GM23248 (cell line): ENCODE results near the gene PRKAR1B. TPM values are rescaled to one million over a fixed set of nuclear protein-coding genes. Genes with fewer than 3 reads are reported as not detected.
"Not testable (repeated sequence)": the region's sequence is repeated elsewhere in the genome, so short reads cannot be mapped to it uniquely, and the experiment has no call there.

Source experiments
- DNase-seq: peaks from one replicate; pipeline ENCODE4 v3.0.0-alpha.2; 2015
- H2AFZ ChIP-seq: fragments of 200-600 bp; sonication (generic); 2 replicates; pipeline ENCODE4 v1.6.1; 2016; ENCODE audit warnings: antibody characterized with exemption
- H3F3A ChIP-seq: fragments of 200-600 bp; sonication (generic); 2 replicates; pipeline ENCODE4 v1.6.1; 2016; ENCODE audit warnings: mild to moderate bottlenecking, antibody characterized with exemption, mixed run types; ENCODE audit not compliant: insufficient read depth
- H3K27ac ChIP-seq: fragments of 200-600 bp; sonication (generic); 2 replicates; pipeline ENCODE4 v1.5.1; 2016; ENCODE audit warnings: mild to moderate bottlenecking
- H3K27me3 ChIP-seq: fragments of 200-600 bp; sonication (generic); replicated peaks from 2 replicates; pipeline ENCODE4 v1.6.1; 2016; ENCODE audit warnings: mild to moderate bottlenecking; ENCODE audit not compliant: insufficient read depth
- H3K36me3 ChIP-seq: fragments of 200-600 bp; sonication (generic); 2 replicates; pipeline ENCODE4 v1.6.1; 2016; ENCODE audit warnings: low read depth, mild to moderate bottlenecking
- H3K4me1 ChIP-seq: fragments of 200-600 bp; sonication (generic); 2 replicates; pipeline ENCODE4 v1.6.1; 2016; ENCODE audit warnings: mild to moderate bottlenecking; ENCODE audit not compliant: insufficient read depth
- H3K4me2 ChIP-seq: fragments of 200-600 bp; sonication (generic); one replicate; pipeline ENCODE4 v1.6.1; 2016; ENCODE audit warnings: mild to moderate bottlenecking; ENCODE audit not compliant: unreplicated experiment
- H3K4me3 ChIP-seq: fragments of 200-600 bp; sonication (generic); 2 replicates; pipeline ENCODE4 v1.5.1; 2016; ENCODE audit warnings: mild to moderate bottlenecking
- H3K79me2 ChIP-seq: fragments of 200-600 bp; sonication (generic); 2 replicates; pipeline ENCODE4 v1.6.1; 2016; ENCODE audit warnings: mild to moderate bottlenecking; ENCODE audit not compliant: insufficient read depth
- H3K9ac ChIP-seq: fragments of 200-600 bp; sonication (generic); 2 replicates; pipeline ENCODE4 v1.6.1; 2016; ENCODE audit warnings: mild to moderate bottlenecking
- H3K9me2 ChIP-seq: fragments of 200-600 bp; sonication (generic); 2 replicates; pipeline ENCODE4 v1.6.1; 2016; ENCODE audit warnings: mixed run types, mild to moderate bottlenecking, moderate library complexity; ENCODE audit not compliant: insufficient read depth
- H3K9me3 ChIP-seq: fragments of 200-600 bp; sonication (generic); one replicate; pipeline ENCODE4 v1.6.1; 2017; ENCODE audit warnings: low read depth
- H4K20me1 ChIP-seq: fragments of 200-600 bp; sonication (generic); 2 replicates; pipeline ENCODE4 v1.6.0; 2016; ENCODE audit not compliant: insufficient read depth
- EZH2 ChIP-seq: fragments of 200-600 bp; sonication (generic); IDR thresholded peaks from 2 replicates; pipeline ENCODE4 v1.6.1; 2018; ENCODE audit warnings: antibody characterized with exemption, mild to moderate bottlenecking; ENCODE audit not compliant: insufficient read depth, poor library complexity, severe bottlenecking
- EZH2phosphoT487 ChIP-seq: fragments of 200-600 bp; sonication (generic); IDR thresholded peaks from 2 replicates; pipeline ENCODE4 v1.6.1; 2018; ENCODE audit warnings: antibody characterized with exemption, moderate library complexity, mild to moderate bottlenecking, low read depth; ENCODE audit not compliant: insufficient read depth
- WGBS, 2 experiments: methylation state at CpG; one replicate each; pipeline ENCODE4 v1.1.6; 2015 to 2017; ENCODE audit warnings: low lambda C conversion rate in 2 of 2, low coverage in 1 of 2; ENCODE audit errors: missing lambda C conversion rate in 2 of 2; 5-methylcytosine and 5-hydroxymethylcytosine counted together
- in situ Hi-C: fragments of 300-500 bp; cut with MboI; formaldehyde crosslinking; loops from 2 replicates; pipeline ENCODE4 v1.15.0; 2020
- polyA plus RNA-seq: library from polyadenylated mRNA; unstranded; fragments of >200 nt; fragmentation: Nextera tagmentation; extraction: Ambion mirVana; gene quantifications from 2 replicates; pipeline ENCODE4 v1.2.1, GENCODE V29; 2016
- total RNA-seq: library from RNA; depleted of rRNA; stranded (reverse); fragments of >200 nt; shearing (Covaris generic); gene quantifications from 2 replicates; pipeline ENCODE4 v1.2.3, GENCODE V29; 2014

The PRKAR1B gene
- total and polyA plus RNA-seq, 2 experiments from 2014 or later = 10.2 to 12.9 TPM

DNA sequence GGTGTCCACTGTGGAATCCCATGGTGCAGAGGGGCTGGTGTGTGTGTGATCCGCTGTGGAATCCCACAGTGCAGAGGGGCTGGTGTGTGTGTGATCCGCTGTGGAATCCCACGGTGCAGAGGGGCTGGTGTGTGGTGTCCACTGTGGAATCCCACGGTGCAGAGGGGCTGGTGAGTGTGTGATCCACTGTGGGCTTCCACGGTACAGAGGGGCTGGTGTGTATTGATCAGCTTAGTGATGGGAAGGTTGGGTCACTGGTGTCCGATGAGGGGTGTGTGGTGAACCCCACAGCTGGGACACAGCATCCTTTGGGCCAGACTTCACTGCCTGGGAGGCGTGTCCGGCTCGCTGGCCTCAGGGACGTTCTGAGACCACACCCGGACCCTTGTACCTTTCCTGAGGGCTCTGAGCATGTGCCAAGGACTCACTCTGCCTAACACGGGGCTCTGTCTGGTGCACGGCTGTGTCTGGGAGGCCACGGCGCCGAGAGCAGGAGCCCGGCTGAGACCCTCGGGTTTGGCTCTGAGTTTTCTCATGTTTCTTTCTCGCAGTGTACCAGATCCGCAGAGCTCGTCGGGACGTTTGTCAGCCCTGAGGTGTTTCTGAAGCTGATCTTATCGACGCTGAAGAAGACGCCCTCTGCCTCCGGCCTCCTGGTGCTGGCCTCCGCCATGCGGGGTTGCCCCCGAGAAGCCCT, 29.3 kb upstream of the PRKAR1B start:
- TF ChIP-seq EZH2phosphoT487 = no peak
- TF ChIP-seq EZH2 = no peak
- Histone ChIP-seq H3K36me3 (peaks cover 10% of the 10 kb centered on the region; the same call in 1 of the 2 replicates), H3K27ac (no peak overlapping the region), H3K4me3 (no peak overlapping the region), H2AFZ (no peak overlapping the region), H4K20me1 (no peaks in the 10 kb centered on the region), H3F3A (no peaks in the 10 kb centered on the region), H3K4me2 (no peak overlapping the region), H3K9ac (no peak overlapping the region), H3K79me2 (no peaks in the 10 kb centered on the region), H3K9me2 (no peaks in the 10 kb centered on the region), H3K27me3 (no peaks in the 10 kb centered on the region), H3K4me1 (no peaks in the 10 kb centered on the region), H3K9me3 (no peaks in the 10 kb centered on the region)
- in situ Hi-C loops = no loop called here
- DNase-seq = no peak
- WGBS, 2 experiments = 94 to 95% methylated on average over 27 to 30 of the region's 30 CpGs

DNA sequence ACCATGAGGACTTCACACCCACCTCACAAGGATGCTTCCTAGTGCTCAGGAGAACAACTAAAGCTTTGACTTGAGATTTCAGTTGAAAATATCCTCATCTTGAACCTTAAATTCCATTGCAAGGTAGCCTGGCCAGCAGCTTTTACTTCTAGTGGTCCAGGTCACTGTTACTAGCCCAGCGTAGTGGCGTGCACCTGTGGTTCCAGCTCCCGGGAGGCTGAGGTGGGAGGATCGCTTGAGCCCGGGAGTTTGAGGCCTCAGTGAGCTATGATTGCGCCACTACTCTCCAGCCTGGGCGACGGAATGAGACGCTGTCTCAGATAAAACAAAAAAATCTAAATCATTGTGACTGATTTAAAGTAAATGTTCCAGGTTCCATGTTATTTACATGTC, 28.3 kb upstream of the PRKAR1B start:
- H3K36me3 ChIP-seq = peaks cover 10% of the 10 kb centered on the region; the same call in 1 of the 2 replicates
- TF ChIP-seq EZH2 (no peak), EZH2phosphoT487 (no peak)
- 84 to 87% methylated on average over 9 of the region's 9 CpGs for WGBS, 2 experiments
- no peak overlapping the region for H3K4me2 ChIP-seq
- no peaks in the 10 kb centered on the region for H4K20me1 ChIP-seq
- no peaks in the 10 kb centered on the region for H3F3A ChIP-seq
- H3K27me3 ChIP-seq = no peaks in the 10 kb centered on the region
- DNase-seq = no peak
- H3K27ac ChIP-seq = no peak overlapping the region
- H3K9me3 ChIP-seq = no peaks in the 10 kb centered on the region
- no peak overlapping the region for H3K9ac ChIP-seq
- no peaks in the 10 kb centered on the region for H3K79me2 ChIP-seq
- no peaks in the 10 kb centered on the region for H3K4me1 ChIP-seq
- H3K4me3 ChIP-seq = no peak overlapping the region
- no peaks in the 10 kb centered on the region for H3K9me2 ChIP-seq
- in situ Hi-C loops = no loop called here
- no peak overlapping the region for H2AFZ ChIP-seq

DNA sequence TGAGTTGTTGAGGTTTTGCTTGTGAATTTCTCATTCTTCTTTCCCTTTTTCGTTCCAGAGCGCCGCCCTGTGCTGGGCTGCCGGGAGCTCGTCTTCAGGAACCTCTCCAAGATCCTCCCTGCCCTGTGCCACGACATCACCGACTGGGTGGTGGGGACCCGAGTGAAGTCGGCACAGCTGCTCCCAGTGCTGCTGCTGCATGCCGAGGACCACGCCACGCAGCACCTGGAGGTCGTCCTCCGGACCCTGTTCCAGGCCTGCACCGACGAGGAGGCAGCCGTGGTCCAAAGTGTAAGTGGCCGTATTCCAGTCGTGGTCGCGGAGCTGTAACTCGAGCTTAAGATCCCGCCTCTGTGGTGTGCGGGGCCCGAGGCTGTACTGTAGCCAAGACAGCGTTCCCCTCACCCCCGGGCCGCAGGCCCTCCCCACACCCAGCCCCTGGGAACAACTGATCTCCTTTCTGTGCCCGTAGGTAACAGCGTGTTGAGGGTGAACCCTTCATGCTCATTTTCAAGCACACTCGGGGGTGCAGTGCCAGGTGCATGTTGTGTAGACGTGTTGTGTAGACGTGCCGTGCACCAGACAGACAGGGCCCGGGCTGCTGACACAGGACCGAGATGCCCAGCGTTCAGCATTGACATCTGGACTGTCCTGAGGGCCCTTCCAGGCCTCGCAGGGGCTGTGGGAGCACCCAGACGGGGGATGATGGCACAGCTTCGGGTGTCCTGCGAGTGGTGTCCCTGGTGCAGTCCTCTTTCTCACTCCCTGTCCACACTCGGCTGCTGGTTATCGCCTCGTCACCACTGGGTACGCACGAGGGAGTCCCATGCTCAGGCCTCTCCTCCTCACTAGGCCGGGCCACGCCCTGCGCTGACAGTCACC, 27.7 kb upstream of the PRKAR1B start:
- DNase-seq = no peak
- no peak overlapping the region for H3K4me3 ChIP-seq
- no peak overlapping the region for H3K27ac ChIP-seq
- H3K4me1 ChIP-seq = no peaks in the 10 kb centered on the region
- H3K9me2 ChIP-seq = no peaks in the 10 kb centered on the region
- H4K20me1 ChIP-seq = no peaks in the 10 kb centered on the region
- WGBS, 2 experiments = 95 to 96% methylated on average over 38 to 49 of the region's 49 CpGs
- no peak overlapping the region for H3K9ac ChIP-seq
- in situ Hi-C loops = no loop called here
- no peak overlapping the region for H3K4me2 ChIP-seq
- TF ChIP-seq EZH2 (no peak), EZH2phosphoT487 (no peak)
- no peaks in the 10 kb centered on the region for H3K9me3 ChIP-seq
- H3K27me3 ChIP-seq = no peaks in the 10 kb centered on the region
- H3K79me2 ChIP-seq = 0 out of 2 replicates have a peak, but pooled peaks cover 4% of the 10 kb centered on the region
- H3K36me3 ChIP-seq = peaks cover 10% of the 10 kb centered on the region; the same call in 1 of the 2 replicates
- no peak overlapping the region for H2AFZ ChIP-seq
- H3F3A ChIP-seq = no peaks in the 10 kb centered on the region

DNA sequence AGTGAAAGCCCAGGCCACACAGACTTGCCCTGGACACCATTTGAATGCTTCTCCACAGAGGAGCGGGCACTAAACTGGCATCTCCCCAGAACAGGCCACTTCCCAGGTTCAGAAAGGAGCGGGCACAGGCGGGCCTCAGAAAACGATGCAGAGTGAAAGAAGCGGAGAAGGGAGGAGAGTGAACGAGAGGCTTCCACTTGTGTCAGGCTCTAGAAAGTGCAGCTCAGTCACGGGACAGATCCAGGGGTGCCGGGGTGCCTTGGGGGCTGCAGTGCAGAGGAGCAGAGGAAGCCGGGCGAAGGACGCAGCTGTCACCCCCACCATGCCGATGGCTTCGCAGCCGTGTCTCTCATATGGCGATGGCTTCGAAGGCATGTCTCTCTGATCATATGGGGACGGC, 26.1 kb upstream of the PRKAR1B start:
- Histone ChIP-seq H3K4me2 (no peak overlapping the region), H3F3A (no peaks in the 10 kb centered on the region), H3K36me3 (peaks cover 10% of the 10 kb centered on the region; the same call in 1 of the 2 replicates), H2AFZ (no peak overlapping the region), H3K27ac (no peak overlapping the region), H3K9me3 (no peaks in the 10 kb centered on the region), H3K27me3 (no peaks in the 10 kb centered on the region), H3K79me2 (peaks cover 10% of the 10 kb centered on the region; the same call in 1 of the 2 replicates), H3K4me3 (no peak overlapping the region), H3K9me2 (no peaks in the 10 kb centered on the region), H3K9ac (no peak overlapping the region), H4K20me1 (no peaks in the 10 kb centered on the region), H3K4me1 (no peaks in the 10 kb centered on the region)
- WGBS, 2 experiments = 93 to 97% methylated on average over 17 of the region's 17 CpGs
- DNase-seq = no peak
- in situ Hi-C loops = no loop called here
- TF ChIP-seq EZH2phosphoT487 = no peak
- no peak for TF ChIP-seq EZH2

DNA sequence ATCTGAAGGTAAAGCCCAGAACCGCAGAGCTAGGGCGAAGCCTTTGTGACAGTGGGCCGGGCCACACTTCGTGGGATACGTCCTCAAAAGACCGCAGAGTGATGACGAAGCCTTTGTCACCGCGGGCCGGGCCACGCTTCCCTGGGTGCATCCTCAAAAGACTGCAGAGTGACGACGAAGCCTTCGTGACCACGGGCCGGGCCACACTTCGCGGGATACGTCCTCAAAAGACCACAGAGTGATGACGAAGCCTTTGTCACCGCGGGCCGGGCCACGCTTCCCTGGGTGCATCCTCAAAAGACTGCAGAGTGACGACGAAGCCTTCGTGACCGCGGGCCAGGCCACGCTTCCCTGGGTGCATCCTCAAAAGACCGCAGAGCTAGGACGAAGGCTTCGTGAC, 25.2 kb upstream of the PRKAR1B start:
- H3K4me3 ChIP-seq, H3F3A ChIP-seq, DNase-seq, H3K9ac ChIP-seq, H3K36me3 ChIP-seq, H3K9me3 ChIP-seq, H2AFZ ChIP-seq, H3K4me2 ChIP-seq, H3K27me3 ChIP-seq, H3K79me2 ChIP-seq, H3K9me2 ChIP-seq, H4K20me1 ChIP-seq, H3K4me1 ChIP-seq, H3K27ac ChIP-seq, in situ Hi-C loops: not testable (repeated sequence)
- 90 to 95% methylated on average over 30 to 33 of the region's 33 CpGs for WGBS, 2 experiments
